CD4-positive, alpha-beta T cell treated with Interleukin-10 for 1 hour (primary cell): ENCODE data around the gene MEI1.
A peak's percentile ranks its signal among the peaks of the same experiment; 100 is the strongest.

ENCODE experiments used
- DNase-seq: peaks from one replicate; pipeline ENCODE4 v3.0.0-alpha.2; 2020

Gene MEI1

GRCh38 chr22:41845380-41846267, 146.3 kb downstream of the MEI1 start:
- DNase-seq: no peak

GRCh38 chr22:41846268-41846987, 147.1 kb downstream of the MEI1 start:
- no peak for DNase-seq

GRCh38 chr22:41847300-41847699, 148.0 kb downstream of the MEI1 start:
- no peak for DNase-seq

- peak; percentile 24 for DNase-seq
Observed at GRCh38 chr22:41848468-41848867, 149.2 kb downstream of the MEI1 start.
